Measurements from ENCODE around the gene NGLY1. TPM values are rescaled to one million over a fixed set of nuclear protein-coding genes. Genes with fewer than 3 reads are reported as not detected.

The NGLY1 gene
- total RNA-seq, 1 donor from 2014 or later, result 23.9 TPM

- Histone ChIP-seq H3K9ac (ENCODE audit: low read length) (peak overlapping the region; percentile 56), H2AFZ (ENCODE audit: low read depth, low read length) (no peak overlapping the region), H3K27ac (ENCODE audit: low read depth, low read length) (peak overlapping the region; percentile 80), H3K4me2 (ENCODE audit: low read length) (peak overlapping the region; percentile 72), H4K20me1 (ENCODE audit: insufficient read depth, low read length) (no peaks in the 10 kb centered on the region), H3K9me3 (ENCODE audit: insufficient read depth, low read depth, low read length) (no peaks in the 10 kb centered on the region), H3K27me3 (ENCODE audit: insufficient read depth, low read length) (peaks cover 3% of the 10 kb centered on the region), H3K4me1 (ENCODE audit: insufficient read depth, low read length) (peaks cover 5% of the 10 kb centered on the region), H3K36me3 (ENCODE audit: insufficient read depth, low read length) (no peaks in the 10 kb centered on the region), H3K4me3 (ENCODE audit: insufficient read depth, low read depth, low read length) (no peak overlapping the region), H3K79me2 (ENCODE audit: insufficient read depth, low read length) (no peaks in the 10 kb centered on the region)
- H3K9me3 Mint-ChIP-seq (ENCODE audit: unreplicated experiment), result no peaks in the 10 kb centered on the region
- DNase-seq (ENCODE audit: low read depth) (peak; percentile 98), FAIRE-seq (peak; percentile 78)
- no peak for TF ChIP-seq EZH2 (IDR thresholded peaks at IDR 0.05; ENCODE audit: insufficient read depth, low read length)
- no peaks in the 10 kb centered on the region for H3K36me3 Mint-ChIP-seq (ENCODE audit: low read depth, unreplicated experiment)
- peak overlapping the region; percentile 77 for H3K27ac Mint-ChIP-seq (ENCODE audit: unreplicated experiment)
- no peaks in the 10 kb centered on the region for H3K27me3 Mint-ChIP-seq (ENCODE audit: low read depth, unreplicated experiment)
- H3K4me1 Mint-ChIP-seq (ENCODE audit: low read depth, unreplicated experiment), result peaks cover 12% of the 10 kb centered on the region
- H3K4me3 Mint-ChIP-seq (ENCODE audit: unreplicated experiment), result no peak overlapping the region
Measured at GRCh38 chr3:25820366-25820765, 37.1 kb upstream of the NGLY1 start.

- Histone ChIP-seq H3K36me3 (ENCODE audit: insufficient read depth, low read length) (no peaks in the 10 kb centered on the region), H3K4me1 (ENCODE audit: insufficient read depth, low read length) (peaks cover 5% of the 10 kb centered on the region), H3K27ac (ENCODE audit: low read depth, low read length) (no peak overlapping the region), H3K9me3 (ENCODE audit: insufficient read depth, low read depth, low read length) (no peaks in the 10 kb centered on the region), H3K4me3 (ENCODE audit: insufficient read depth, low read depth, low read length) (no peak overlapping the region), H4K20me1 (ENCODE audit: insufficient read depth, low read length) (no peaks in the 10 kb centered on the region), H3K27me3 (ENCODE audit: insufficient read depth, low read length) (peaks cover 3% of the 10 kb centered on the region), H3K9ac (ENCODE audit: low read length) (no peak overlapping the region), H3K4me2 (ENCODE audit: low read length) (no peak overlapping the region), H2AFZ (ENCODE audit: low read depth, low read length) (no peak overlapping the region), H3K79me2 (ENCODE audit: insufficient read depth, low read length) (no peaks in the 10 kb centered on the region)
- H3K4me3 Mint-ChIP-seq (ENCODE audit: unreplicated experiment), result no peak overlapping the region
- FAIRE-seq, result peak; percentile 23
- H3K9me3 Mint-ChIP-seq (ENCODE audit: unreplicated experiment), result peaks cover 1% of the 10 kb centered on the region
- peaks cover 12% of the 10 kb centered on the region for H3K4me1 Mint-ChIP-seq (ENCODE audit: low read depth, unreplicated experiment)
- H3K36me3 Mint-ChIP-seq (ENCODE audit: low read depth, unreplicated experiment), result no peaks in the 10 kb centered on the region
- TF ChIP-seq CTCF (IDR thresholded peaks at IDR 0.05; ENCODE audit: insufficient read depth, low read depth, low read length), result no peak
- TF ChIP-seq EZH2 (IDR thresholded peaks at IDR 0.05; ENCODE audit: insufficient read depth, low read length), result no peak
- no peaks in the 10 kb centered on the region for H3K27me3 Mint-ChIP-seq (ENCODE audit: low read depth, unreplicated experiment)
- H3K27ac Mint-ChIP-seq (ENCODE audit: unreplicated experiment), result no peak overlapping the region
- no peak for DNase-seq (ENCODE audit: low read depth)
Measured at GRCh38 chr3:25818335-25818734, 35.1 kb upstream of the NGLY1 start.

GRCh38 chr3:25817638-25818037 is 34.4 kb upstream of the NGLY1 start:
- Histone ChIP-seq H3K4me2 (ENCODE audit: low read length) (no peak overlapping the region), H3K4me3 (ENCODE audit: insufficient read depth, low read depth, low read length) (no peak overlapping the region), H3K9ac (ENCODE audit: low read length) (no peak overlapping the region), H2AFZ (ENCODE audit: low read depth, low read length) (no peak overlapping the region), H4K20me1 (ENCODE audit: insufficient read depth, low read length) (no peaks in the 10 kb centered on the region), H3K79me2 (ENCODE audit: insufficient read depth, low read length) (no peaks in the 10 kb centered on the region), H3K27ac (ENCODE audit: low read depth, low read length) (no peak overlapping the region), H3K9me3 (ENCODE audit: insufficient read depth, low read depth, low read length) (no peaks in the 10 kb centered on the region), H3K36me3 (ENCODE audit: insufficient read depth, low read length) (no peaks in the 10 kb centered on the region), H3K4me1 (ENCODE audit: insufficient read depth, low read length) (peaks cover 5% of the 10 kb centered on the region), H3K27me3 (ENCODE audit: insufficient read depth, low read length) (peaks cover 3% of the 10 kb centered on the region)
- Mint-ChIP-seq H3K9me3 (ENCODE audit: unreplicated experiment) (peaks cover 1% of the 10 kb centered on the region), H3K27ac (ENCODE audit: unreplicated experiment) (no peak overlapping the region), H3K27me3 (ENCODE audit: low read depth, unreplicated experiment) (no peaks in the 10 kb centered on the region), H3K36me3 (ENCODE audit: low read depth, unreplicated experiment) (no peaks in the 10 kb centered on the region), H3K4me1 (ENCODE audit: low read depth, unreplicated experiment) (peaks cover 12% of the 10 kb centered on the region), H3K4me3 (ENCODE audit: unreplicated experiment) (no peak overlapping the region)
- DNase-seq (ENCODE audit: low read depth) (no peak), FAIRE-seq (no peak)
- TF ChIP-seq EZH2 (IDR thresholded peaks at IDR 0.05; ENCODE audit: insufficient read depth, low read length) (no peak), CTCF (IDR thresholded peaks at IDR 0.05; ENCODE audit: insufficient read depth, low read depth, low read length) (no peak)

Measured in astrocyte (in vitro differentiated cells and primary cell).